Camera-type eye (tissue), 1 donor: ENCODE measurements around the gene SYT1. TPM values are rescaled to one million over a fixed set of nuclear protein-coding genes. Genes with fewer than 3 reads are reported as not detected.

Experiments used
- total RNA-seq: library from RNA; depleted of rRNA; stranded (reverse); fragments of >200 nt; gene quantifications from one replicate; pipeline ENCODE4 v1.2.3, GENCODE V29; 2014

The SYT1 gene
- total RNA-seq: 138 TPM

DNA sequence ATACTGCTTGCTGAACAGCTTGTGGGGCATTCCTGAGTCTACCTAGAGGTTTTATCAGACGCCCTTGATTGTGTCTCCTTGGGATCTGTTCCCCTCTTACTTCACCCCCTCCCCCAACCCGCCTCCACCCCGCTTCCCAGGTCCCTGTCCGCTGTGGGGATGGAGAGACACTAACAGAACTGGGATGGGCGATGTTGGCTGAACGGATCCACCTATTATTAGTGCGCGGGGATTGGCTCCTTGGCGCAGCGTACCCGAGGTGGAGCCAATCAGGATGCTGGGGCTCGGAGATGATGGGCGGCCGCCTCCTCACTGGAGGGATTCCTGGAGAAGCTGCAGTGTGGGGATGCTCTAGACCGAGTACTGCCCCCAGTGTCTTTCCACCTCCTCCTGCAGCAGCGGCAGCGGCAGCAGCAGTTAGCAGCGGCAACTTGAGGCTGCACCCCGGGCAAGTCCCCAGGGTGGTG, at the start of gene SYT1:
TSS of gene SYT1 (plus strand) at position 372 of the 467 bp plus-strand sequence.

